Inflammatory macrophage (primary cell): ENCODE data around the gene GLCCI1.

Source experiments
- DNase-seq, 2 donors: peaks; one replicate each; pipeline ENCODE4 v3.0.0-alpha.2; 2020 to 2022

GLCCI1 gene

GRCh38 chr7:7964250-7964649 is 4.3 kb upstream of the GLCCI1 start:
- no peak for DNase-seq

DNA sequence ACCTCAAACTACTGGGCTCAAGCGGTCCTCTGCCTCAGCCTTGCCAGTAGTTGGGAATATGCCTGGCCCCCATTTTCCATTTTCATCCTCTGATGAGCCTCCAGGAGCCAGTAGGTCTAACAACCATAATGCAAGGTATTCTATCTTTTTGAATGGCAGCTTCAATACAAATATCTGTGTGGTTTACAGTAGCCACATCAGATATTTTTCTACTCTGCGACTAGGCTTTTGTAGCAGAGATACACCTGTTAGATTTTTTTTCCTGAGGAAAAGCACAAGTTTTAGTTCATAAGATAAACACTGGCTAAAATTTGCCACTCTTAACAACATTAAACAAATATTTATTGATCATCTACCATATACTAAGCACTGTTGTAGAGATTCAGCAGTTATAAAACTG is 3.9 kb upstream of the GLCCI1 start:
- DNase-seq, result no peak

- no peak for DNase-seq
Observed at GRCh38 chr7:7965301-7965700, 3.3 kb upstream of the GLCCI1 start.

GRCh38 chr7:7966141-7966734 is 2.4 kb upstream of the GLCCI1 start:
- no peak for DNase-seq

GRCh38 chr7:7967886-7968543 is 581 bp upstream of the GLCCI1 start:
- no peak for DNase-seq

GRCh38 chr7:7969306-7970236 is 975 bp downstream of the GLCCI1 start:
- DNase-seq, result peak; percentile 19 to 27

DNA sequence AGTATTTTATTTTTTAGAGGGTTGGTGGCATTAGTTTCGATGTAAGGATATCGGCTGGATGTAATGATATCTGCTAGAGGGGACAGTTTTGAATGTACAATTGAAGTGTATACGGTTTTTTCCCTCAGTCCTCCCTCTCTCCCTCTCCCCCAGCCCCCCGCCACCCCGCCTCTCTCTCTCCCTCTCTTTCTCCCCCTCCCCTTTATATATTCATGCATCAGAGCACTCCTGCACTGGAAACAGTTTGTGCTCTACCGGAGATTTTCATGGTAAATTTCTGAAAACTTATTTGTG is 1.6 kb downstream of the GLCCI1 start:
- no peak for DNase-seq

- DNase-seq, result no peak
Observed at GRCh38 chr7:7970531-7971307, 2.1 kb downstream of the GLCCI1 start.

GRCh38 chr7:7971308-7972040 is 2.9 kb downstream of the GLCCI1 start:
- no peak for DNase-seq

GRCh38 chr7:7972128-7972527 is 3.5 kb downstream of the GLCCI1 start:
- DNase-seq, result no peak

GRCh38 chr7:7972922-7973594 is 4.5 kb downstream of the GLCCI1 start:
- DNase-seq, result no peak

DNA sequence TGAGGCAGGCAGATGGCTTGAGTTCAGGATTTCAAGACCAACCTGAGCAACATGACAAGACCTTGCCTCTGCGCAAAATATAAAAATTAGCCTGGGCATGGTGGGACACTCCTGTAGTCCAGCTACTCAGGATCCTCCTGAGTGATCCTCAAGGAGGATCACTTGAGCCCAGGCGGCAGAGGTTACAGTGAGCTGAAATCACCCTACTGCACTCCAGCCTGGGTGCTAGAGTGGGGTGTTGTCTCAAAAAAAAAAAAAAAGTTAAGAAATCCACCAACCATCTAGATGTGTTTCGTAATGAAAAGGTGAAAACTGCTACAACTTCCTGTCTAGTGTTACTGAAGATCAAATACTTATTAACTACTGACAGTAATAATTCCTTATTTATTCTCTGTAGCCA is 8.1 kb downstream of the GLCCI1 start:
- DNase-seq, result no peak

- DNase-seq, result peak in 1 of 2 donors; percentile 4
Observed at GRCh38 chr7:7977774-7978173, 9.2 kb downstream of the GLCCI1 start.

DNA sequence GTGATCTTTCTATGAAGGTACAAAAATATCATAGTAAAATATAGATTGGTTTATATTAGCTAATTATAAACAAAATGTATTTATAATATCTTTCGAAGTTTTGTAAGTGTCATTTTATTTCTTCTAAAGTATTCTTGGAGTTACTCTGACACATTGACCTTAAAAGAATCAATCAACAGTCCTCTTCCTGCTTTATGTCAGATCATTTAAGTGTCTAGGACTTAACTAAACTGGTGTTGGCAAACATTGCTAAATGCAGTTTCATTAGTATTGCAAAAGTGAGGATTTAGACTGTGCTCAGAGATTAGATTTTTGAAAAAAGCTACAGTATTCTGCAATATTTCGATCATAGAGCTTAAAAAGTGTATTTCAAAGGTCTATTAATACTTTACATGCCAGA is 10.3 kb downstream of the GLCCI1 start:
- DNase-seq, result no peak

DNA sequence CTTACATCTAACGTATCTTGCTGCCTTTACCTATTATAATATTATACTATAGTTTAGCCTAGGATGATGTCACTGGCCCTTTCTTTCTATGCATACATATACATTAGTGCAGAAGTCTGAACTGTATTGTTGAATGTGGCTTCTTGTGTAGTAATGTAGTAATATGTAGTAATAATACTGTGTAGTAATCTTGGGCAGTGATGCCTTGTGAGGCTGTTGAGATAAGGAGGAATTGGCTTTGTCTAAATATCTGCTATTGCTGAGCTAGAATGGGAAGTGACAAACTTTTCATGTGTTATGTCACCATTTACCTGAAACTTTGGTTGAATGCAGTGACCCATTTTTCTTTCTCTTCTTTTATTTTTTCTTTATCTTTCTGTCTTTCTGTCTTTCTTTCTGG is 11.0 kb downstream of the GLCCI1 start:
- DNase-seq, result peak; percentile 1 to 59

- no peak for DNase-seq
Observed at GRCh38 chr7:7980134-7980533, 11.5 kb downstream of the GLCCI1 start.

DNA sequence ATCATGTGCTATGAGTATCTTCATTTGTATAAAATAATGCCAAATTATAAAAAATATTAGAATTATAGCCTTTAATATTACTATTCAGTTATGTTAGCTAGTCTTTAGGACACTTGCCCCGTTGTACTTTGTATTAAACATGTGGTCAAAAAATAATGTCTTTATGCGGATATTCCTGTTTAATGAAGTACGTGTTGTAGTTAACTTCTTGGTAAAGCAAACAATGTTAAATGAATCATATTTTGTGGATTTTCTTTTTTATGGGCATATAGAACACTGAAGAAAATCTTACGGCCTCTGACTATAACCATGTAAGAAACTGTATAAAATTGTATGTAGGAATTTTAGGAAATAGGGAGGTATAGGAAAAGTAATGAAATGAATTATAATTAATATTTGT is 14.3 kb downstream of the GLCCI1 start:
- no peak for DNase-seq

DNA sequence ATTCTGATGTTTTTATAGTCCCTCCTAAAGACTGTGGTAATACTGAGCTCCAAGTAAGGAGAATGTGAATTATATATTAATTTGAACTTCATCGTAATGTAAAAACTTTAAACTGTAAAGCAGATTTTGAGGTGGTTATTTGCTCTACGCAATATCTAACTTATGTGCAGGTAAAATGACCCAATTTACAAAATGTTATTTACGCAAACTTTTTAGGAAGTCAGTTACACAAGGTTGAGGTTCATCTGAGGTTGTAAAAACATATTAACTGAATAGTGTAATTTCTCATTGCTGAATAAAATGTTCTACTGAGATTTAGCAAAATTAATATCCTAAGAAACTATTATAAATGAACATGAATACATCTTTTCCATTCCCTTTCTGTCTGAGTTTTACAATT is 15.8 kb downstream of the GLCCI1 start:
- no peak for DNase-seq

GRCh38 chr7:7988706-7989105 is 20.1 kb downstream of the GLCCI1 start:
- no peak for DNase-seq

- no peak for DNase-seq
Observed at GRCh38 chr7:7989133-7989532, 20.5 kb downstream of the GLCCI1 start.

DNA sequence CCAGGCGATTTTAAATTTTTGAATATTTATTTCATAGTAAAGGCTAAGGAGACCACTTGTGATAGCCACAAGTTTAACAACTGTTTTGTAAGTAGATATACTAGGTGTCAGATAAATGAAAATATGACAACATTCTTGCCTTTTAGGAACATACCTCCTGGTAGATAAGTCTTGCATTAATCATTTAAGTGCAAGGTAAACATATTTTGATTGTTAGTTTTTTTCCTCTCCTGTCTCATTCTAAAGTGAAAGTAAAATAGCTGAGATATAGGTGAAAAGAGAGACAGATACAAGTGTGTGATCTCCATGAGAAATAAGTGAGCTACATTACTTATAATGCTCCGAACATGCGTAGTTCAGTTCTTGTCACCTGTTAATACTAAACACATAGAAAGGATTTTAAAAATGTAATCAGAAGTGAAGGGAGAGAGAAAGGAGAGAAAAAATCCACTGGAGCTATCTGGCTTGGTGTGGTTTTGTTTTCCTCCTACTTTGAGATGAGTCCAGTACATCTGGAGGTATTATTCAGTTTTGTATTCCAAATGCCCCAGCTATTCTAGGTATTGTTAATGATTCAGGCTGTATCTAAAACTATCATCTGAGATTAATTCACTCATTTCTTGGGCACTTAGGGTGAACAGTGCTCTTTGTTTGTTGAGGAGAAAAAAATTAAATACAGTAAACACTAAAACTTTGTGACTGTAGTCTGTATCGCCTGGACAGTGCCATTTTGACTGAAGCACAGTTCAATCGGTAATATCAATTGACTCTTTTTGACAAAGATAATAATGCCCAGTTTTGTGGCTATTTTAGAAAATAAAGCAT is 21.2 kb downstream of the GLCCI1 start:
- no peak for DNase-seq
